HG03280 (cell line): ENCODE data around the gene CNGA1.
"Not testable (repeated sequence)": the region's sequence is repeated elsewhere in the genome, so short reads cannot be mapped to it uniquely, and the experiment has no call there.

Experiments used
- ATAC-seq: cut with Tn5 transposase; IDR thresholded peaks from one replicate; pipeline ENCODE4 v1.9.1; 2021; ENCODE audit warnings: mild to moderate bottlenecking, moderate library complexity; ENCODE audit not compliant: unreplicated experiment

Gene CNGA1

DNA sequence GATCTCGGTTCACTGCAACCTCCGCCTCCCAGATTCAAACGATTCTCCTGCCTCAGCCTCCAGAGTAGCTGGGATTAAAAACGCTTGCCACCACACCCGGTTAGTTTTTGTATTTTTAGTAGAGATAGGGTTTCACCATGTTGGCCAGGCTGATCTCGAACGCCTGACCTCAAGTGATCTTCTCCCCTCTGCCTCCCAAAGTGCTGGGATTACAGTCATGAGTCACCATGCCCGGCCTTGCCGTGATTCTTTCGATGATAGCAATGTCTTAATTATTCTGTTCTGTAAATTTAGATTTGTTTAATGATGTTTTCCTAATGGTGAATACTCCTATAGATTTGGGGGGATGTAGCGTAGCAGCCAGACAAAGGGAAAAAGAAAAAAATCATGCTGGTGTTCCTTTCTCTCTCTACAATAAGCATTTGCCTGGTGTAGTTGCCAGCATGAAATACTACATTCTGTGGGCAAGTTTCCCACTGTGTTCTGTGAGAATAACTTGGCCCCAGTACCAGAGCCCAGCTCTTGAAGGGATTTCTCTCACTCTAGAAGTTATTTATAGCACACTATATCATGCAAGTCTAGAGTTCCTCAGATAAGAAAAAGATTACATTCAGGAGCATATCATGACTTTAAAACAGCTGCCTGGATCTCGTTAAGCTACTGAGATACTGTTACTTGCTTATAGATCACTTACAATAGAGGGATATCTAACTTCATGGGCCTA lies 15.5 kb upstream of the CNGA1 start:
- no peak for ATAC-seq

DNA sequence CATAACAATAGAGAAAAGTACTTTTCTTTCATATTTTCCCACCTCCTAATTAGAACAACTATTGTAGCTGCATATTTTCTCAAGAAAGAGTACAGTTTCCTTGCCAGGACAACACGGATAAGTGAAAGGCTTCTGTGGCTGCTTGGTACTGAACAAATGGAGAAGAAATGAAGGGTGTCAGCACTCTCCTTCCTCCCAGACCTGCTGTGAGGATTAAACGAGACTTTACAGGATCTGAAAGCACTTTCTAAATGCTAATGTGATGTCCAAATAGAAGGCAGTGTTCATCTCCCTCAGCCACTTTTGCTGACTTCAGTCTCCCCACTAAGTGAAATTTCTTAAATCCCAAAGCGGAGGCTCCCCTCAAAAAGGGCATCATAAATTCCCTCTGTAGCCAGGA lies 14.0 kb upstream of the CNGA1 start:
- ATAC-seq = no peak

DNA sequence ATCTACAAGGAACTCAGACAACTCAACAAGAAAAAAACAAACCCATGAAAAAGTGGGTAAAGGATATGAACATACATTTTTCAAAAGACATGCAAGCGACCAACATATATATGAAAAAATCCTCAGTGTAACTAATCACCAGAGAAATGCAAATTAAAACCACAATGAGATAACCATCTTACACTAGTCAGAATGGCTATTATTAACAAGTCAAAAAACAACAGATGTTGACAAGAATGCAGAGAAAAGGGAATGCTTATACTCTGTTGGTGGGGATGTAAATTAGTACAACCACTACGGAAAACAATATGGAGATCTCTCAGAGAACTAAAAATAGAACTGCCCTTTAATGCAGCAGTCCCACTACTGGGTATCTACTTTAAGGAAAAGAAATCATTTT lies 12.2 kb upstream of the CNGA1 start:
- ATAC-seq = peak; percentile 54

DNA sequence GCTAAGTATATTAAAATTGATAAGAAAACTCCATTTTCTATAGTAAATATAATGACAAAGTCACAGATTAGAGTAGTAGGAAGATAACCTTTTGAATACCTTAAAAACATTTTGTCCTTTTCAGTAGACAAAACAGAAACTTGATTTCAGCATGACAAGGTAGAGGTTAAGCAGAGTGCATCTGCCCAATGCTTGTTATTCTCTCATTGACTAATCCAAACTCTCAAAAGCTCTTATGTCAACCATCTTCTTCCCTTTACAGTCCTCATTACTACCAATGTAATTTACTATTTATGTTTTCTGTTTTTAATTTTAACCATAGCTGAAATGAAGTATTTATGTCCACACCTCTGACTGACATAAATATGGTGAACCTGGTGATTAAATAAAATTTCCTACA lies 11.2 kb upstream of the CNGA1 start:
- ATAC-seq = peak; percentile 87

DNA sequence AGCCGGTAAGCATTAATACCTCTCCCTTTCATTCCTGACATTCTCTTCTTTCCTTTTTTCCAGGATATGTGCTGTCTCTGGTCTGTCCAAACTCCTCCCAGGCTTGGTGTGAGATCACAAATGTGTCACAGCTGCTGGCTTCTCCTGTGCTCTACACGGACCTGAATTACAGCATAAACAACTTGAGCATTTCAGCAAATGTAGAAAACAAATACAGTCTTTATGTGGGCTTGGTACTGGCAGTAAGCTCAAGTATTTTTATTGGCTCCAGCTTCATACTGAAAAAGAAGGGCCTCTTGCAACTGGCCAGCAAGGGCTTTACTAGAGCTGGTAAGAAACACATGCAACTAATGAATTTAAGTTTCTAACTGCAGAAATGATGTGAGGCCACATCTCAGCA lies 8.5 kb upstream of the CNGA1 start:
- no peak for ATAC-seq

DNA sequence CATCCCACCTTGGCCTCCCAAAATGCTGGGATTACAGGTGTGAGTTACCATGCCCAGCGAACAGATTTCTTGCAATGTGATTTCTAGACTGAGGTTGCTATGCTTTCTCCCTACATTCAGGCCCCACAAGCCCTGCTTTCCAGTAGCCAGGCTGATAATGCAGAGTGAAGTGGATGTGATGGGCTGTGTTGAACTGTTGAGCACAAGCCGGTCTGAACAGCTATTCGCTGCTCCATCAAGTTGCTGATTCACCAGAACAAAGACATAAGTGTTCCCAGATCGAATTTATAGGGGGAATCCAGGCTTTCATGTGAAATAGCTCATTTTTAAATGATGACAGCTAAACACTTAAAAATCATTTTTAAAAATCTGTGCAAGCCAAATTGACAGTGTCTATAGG lies 8.0 kb upstream of the CNGA1 start:
- no peak for ATAC-seq

DNA sequence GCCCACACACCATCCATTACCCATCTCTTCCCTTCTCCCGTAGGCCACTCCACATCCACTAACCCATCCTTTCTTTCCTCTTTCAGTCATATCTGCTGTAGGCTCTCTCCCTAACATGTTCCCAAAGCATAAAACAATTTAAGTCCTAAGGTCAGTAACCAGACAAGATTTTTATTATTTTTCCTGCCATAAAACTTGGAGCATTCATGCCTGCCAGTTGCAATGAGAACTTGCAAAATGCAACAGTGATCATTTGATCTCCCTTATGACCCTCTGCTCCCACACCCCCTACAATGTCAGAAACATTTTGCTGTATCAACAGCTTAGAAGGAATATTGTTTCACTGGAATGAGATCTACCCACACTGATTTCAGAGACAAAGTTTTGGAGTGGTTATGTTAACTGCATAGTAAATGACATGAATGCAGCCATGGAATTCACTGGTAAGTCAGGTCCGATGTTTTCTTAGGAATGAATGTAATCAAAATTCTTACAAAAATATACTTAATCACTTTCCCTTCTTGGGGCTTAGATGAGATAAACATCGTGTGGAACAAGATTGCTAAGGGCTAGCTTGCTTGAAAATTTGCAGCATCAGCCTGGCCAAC lies 5.8 kb upstream of the CNGA1 start:
- ATAC-seq = no peak

DNA sequence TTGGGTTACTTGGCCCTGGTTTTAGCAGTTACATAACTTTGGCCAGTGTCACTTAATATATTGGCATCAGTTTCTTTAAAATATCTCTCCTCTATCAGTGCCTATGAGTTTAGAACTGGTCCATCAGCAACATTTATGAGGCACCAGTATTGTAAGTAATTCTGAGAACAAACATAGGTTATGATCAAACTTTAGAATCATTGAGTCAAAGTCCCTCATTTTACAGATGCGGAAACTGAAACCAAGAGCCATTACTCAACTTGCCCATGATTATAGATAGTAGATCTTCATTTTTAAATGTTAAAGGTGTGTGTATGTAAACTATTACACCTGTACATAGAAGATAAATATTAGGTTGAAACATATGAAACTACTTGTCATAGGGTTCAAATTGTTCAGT lies 4.6 kb upstream of the CNGA1 start:
- no peak for ATAC-seq

DNA sequence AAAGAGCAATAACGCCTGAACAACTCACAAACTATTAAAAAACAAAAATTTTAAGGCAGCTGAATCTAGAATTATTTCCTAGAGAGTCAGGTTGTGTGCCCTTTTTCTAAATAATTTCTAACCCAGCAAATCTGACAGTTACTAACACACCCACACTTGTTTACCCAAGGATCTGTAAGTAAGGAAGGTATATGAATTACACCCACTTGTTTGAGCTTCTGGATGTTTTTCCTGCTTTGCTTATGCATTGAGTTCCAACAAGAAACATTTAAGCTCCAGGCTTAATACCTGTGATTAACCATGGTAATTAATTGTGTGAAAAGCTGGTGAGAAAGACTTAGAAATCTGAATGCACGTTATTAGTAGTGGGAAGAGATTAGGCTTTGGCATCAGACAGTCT lies 1.6 kb upstream of the CNGA1 start:
- no peak for ATAC-seq

DNA sequence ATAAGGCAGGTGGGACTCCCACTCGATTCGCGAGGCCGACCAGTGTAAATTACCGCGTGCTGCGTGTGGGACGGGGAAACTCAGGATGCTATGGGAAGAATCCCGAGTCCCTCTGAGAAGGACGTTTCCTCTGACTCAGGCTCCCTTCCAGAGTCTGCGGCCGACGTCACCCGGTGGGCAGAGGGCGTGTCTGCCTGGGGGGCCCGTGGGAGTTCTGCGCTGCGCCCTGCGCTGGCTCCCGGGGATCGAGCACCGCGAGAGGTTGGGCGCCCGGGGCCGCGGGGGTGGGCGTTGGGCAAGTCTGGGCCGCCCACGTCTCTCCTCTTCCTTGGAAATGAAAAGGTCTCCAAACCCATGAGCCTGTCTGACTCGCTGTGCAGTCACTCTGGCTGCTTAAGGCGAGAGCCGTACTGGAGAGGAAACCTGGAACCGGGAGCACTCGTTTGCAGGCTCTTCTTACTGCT lies 659 bp upstream of the CNGA1 start:
- no peak for ATAC-seq

DNA sequence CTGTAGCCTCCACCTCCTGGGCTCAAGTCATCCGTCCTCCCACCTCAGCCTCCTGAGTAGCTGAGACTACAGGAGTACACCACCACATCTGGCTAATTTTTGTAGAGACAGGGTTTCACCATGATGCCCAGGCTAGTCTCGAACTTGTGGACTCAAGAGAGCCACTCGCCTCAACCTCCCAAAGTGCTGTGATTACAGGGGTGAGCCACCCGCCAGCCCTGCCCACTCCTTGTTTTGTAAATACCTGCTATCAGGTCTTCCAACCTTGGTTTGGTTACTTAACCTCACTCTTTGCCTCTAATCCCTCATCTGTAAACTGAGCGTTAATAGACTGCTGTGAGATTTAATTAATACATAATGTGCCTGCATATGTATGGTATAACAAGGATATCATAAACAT lies 803 bp downstream of the CNGA1 start:
- ATAC-seq = no peak

DNA sequence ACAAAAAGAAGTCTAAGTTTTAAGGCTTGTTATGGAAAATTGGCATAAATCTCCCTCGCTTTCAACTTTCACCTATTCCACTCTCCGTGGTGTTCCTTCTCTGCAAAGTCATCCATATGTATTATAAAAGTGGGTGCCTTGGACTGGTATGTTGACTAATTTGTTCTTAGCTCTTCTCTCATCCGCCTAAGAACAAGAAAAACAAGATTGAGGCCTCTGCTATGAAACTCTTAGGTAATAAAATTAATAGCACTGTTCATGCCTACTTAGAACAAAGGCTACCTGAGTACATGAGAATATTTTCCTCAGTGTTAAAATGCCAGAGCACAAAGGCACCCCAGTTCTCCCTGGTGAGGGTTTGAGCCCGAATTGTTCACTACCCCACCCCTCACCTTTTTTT lies 1.3 kb downstream of the CNGA1 start:
- ATAC-seq = no peak

DNA sequence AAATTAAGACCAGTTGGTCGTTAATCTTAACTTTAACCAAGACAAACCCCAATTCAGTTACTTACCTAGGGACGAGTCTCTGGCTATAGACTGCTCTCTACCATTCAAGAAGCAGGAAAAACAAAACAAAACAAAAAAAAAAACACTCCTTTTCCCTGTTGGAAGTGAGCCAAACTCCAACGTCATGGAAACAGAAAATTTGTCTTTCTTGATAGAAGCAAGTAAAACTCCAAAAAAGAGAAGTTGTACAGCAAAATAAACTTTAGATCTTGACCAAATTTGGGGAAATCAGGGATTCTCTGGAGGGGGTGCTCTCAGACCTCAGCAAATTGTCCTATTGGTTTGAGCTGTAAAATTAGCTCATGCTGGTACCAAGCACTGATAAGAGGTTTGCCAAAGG lies 3.7 kb downstream of the CNGA1 start:
- ATAC-seq = no peak

DNA sequence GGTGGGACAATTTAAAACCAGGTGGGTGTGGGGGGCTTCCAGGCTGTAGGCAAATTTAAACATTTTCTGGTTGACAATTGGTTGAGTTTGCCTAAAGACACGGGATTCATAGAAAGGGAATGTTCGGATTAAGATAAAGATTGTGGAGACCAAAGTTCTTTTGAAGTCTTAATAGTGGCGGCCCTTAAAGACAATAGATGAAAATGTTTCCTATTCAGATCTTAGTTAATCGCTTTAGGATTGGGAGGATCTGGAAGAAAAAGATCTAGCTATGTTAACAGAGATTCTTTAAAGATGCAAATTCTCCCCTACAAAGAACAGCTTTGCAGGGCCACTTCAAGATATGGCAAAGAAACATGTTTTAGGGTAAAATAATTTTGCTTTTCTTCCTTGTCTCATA lies 4.8 kb downstream of the CNGA1 start:
- ATAC-seq = no peak

DNA sequence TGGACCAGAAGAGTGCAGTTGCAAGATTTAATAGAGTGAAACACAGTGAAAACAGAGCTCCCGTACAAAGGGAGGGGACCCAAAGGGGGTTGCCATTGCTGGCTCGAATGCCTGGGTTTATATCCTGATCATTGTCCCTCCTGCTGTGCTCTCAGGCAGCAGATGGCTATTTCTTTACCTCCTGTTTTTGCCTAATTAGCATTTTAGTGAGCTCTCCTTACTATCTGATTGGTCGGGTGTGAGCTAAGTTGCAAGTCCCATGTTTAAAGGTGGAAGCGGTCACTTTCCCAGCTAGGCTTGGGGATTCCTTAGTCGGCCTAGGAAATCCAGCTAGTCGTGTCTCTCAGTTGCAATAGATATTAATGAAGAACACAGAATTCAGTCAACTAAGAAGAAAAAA lies 5.6 kb downstream of the CNGA1 start:
- ATAC-seq = not testable (repeated sequence)

DNA sequence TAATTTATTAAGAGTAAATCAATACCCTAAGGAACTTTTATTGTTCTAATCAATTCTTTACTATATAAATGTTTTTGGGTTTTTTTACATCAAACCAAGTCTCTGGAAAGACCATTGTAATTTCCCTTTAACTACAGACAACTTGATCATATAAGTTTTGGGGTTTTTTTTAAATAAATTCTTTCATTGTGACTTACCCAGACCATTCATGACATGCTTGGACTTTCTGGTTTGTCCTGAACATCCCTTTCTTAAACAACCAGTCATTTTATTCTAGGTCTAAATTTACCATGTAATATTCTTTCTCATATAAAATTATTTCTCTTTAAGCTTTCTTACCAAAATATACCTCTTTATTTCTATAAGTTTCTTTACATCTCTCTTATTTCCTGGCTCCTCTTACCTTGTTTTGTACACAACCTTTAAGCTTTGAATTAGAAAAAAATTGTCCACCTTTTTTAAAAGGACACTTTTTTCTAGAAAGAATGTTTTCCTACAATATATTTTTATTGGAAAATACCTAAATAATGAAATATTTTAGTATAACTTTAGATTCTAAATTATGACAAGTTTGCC lies 8.4 kb downstream of the CNGA1 start:
- ATAC-seq = no peak

DNA sequence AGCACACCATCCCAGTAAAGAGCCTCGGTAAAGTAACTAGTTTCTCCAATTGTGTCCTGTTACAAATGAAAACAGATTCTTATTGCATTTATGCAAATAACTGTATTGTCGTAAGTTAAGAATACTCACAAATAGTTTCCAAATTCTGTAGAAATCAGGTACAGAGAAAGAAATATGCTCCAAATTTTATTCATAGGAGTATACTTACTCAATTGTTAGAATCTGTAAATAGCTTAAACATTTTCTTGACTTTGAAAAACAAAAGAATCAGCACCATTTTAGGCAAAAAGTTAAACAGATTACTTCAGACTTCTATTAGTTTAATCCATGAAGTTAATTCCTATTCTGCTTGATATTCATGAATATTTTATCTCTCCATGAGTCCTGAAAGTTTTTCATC lies 10.7 kb downstream of the CNGA1 start:
- no peak for ATAC-seq

DNA sequence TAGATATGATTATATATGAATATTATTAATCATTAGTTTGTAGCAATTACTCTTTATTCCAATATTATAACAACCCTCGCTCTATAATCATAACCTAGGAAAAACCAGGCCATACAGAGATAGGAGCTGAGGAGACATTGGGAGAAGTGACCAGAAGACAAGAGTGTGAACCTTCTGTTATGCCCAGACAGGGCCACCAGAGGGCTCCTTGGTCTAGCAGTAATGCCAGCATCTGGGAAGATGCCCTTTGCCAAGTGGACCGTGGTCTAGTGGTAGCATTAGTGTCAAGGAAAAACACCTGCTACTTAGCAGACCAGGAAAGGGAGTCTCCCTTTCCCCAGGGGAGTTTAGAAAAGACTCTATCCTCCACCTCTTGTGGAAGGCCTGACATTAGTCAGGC lies 12.9 kb downstream of the CNGA1 start:
- not testable (repeated sequence) for ATAC-seq

DNA sequence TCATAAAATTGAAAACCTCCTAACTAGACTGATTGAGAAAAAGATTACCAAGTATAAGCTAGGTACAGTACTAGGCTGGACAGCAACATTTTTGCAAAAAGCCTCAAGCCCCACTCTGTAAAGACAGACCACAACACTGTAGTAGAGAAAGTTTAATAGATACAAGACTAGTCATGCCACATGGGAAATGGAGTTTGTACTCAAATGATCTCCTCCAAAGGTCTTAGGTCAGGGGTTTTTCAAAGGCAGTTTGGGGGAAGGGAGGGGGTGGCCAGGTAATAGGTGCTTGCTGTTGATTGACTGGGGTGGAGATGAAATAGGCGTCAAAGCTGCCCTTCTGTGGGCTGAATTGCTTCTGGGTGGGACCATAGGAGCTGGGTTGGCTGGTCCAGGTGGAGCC lies 14.2 kb downstream of the CNGA1 start:
- ATAC-seq = no peak

DNA sequence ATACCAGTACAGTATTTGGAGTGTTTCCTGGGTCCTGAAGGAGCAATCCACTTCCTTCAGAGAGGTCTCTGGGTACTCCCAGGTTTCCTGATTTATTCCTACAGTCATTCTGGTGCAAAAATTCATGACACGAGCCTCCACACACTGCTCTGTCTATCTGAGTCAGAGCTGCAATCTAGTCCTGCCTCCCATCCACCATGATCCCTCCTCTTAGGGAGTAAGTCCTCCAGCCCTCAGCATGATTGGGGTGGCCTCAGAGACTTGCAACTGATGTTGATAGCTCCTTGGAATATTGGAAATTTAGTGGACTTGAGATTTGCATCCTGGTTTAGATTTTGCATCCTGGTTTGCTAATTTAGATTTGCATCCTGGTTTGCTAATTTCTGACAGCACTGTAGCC lies 20.5 kb downstream of the CNGA1 start:
- no peak for ATAC-seq

DNA sequence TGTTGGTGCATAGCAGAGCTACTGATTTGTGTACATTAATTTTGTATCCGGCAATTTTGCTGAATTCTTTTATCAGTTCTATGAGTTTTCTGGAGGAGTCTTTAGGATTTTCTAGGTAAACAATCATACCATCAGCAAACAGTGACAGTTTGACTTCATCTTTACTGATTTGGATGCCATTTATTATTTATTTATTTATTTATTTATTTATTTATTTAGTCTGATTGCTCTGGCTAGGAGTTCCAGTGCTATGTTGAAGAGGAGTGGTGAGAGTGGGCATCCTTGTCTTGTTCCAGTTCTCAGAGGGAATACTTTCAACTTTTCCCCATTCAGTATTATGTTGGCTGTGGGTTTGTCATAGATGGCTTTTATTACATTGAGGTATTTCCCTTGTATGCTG lies 24.0 kb downstream of the CNGA1 start:
- ATAC-seq = not testable (repeated sequence)

DNA sequence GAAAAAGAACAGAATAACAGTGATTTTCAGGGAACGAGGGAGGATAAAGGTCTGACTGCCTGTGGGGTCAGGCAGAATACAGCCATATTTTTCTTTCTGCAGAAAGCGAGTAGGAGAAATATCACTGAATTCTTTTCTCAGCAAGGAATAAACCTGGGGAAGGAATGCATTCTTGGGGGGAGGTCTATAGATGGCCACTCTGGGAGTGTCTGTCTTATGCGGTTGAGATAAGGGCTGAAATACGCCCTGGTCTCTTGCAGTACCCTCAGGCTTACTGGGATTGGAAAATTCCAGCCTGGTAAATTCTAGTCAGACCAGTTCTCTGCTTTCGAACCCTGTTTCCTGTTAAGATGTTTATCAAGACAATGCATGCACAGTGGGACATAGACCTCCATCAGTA lies 26.3 kb downstream of the CNGA1 start:
- no peak for ATAC-seq

DNA sequence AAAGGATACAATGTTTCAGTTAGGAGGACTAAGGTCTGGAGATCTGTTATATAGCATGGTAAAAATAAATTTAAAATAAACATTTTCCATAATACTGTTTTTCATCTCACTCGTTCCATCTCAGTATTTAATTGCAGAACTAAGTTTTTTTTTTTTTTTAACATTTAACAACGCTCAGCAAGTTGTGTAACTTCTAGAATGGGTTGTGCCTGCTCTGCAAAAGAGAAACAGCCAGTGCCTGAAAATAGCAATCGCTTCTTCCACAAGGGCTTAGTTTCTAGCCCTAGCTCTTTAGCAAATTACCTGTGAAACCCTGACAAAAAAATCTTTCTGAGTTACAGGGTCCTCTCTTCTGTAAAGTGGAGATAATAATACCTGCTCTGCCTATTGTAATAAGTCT lies 41.9 kb downstream of the CNGA1 start:
- ATAC-seq = no peak
